ENCODE data around the gene SPNS1.

SPNS1 gene

GRCh38 chr16:28982418-28982817 lies 7.8 kb downstream of the SPNS1 start:
- Histone ChIP-seq H3K27me3 (ENCODE audit: low read depth, low read length) (no peaks in the 10 kb centered on the region), H3K4me2 (ENCODE audit: low read length) (no peak overlapping the region), H3K9me3 (ENCODE audit: insufficient read depth, low read length) (no peaks in the 10 kb centered on the region), H3K36me3 (replicated peaks; ENCODE audit: low read depth, low read length) (peaks cover 19% of the 10 kb centered on the region), H4K20me1 (ENCODE audit: insufficient read depth, low read length) (no peaks in the 10 kb centered on the region), H3K27ac (ENCODE audit: low read length) (no peak overlapping the region), H2AFZ (ENCODE audit: low read depth, low read length) (no peak overlapping the region), H3K4me1 (ENCODE audit: low read length) (no peaks in the 10 kb centered on the region), H3K79me2 (ENCODE audit: low read length) (no peaks in the 10 kb centered on the region), H3K9ac (ENCODE audit: low read length) (no peak overlapping the region), H3K4me3 (ENCODE audit: low read length) (no peak overlapping the region)
- no peak for TF ChIP-seq CTCF (IDR thresholded peaks at IDR 0.05; ENCODE audit: low read depth, low read length)
- TF ChIP-seq EZH2phosphoT487 (IDR thresholded peaks at IDR 0.05; ENCODE audit: low read depth): no peak

GRCh38 chr16:28982949-28983348 lies 8.4 kb downstream of the SPNS1 start:
- no peaks in the 10 kb centered on the region for H4K20me1 ChIP-seq (ENCODE audit: insufficient read depth, low read length)

GRCh38 chr16:28983644-28984043 lies 9.1 kb downstream of the SPNS1 start:
- no peaks in the 10 kb centered on the region for H3K27me3 ChIP-seq (ENCODE audit: low read depth, low read length)
- H3K79me2 ChIP-seq (ENCODE audit: low read length): no peaks in the 10 kb centered on the region
- H2AFZ ChIP-seq (ENCODE audit: low read depth, low read length): no peak overlapping the region
- H3K4me3 ChIP-seq (ENCODE audit: low read length): no peak overlapping the region
- H3K4me1 ChIP-seq (ENCODE audit: low read length): no peaks in the 10 kb centered on the region
- no peak overlapping the region for H3K4me2 ChIP-seq (ENCODE audit: low read length)
- no peaks in the 10 kb centered on the region for H4K20me1 ChIP-seq (ENCODE audit: insufficient read depth, low read length)
- no peak overlapping the region for H3K9ac ChIP-seq (ENCODE audit: low read length)
- H3K36me3 ChIP-seq (replicated peaks; ENCODE audit: low read depth, low read length): peaks cover 20% of the 10 kb centered on the region
- no peaks in the 10 kb centered on the region for H3K9me3 ChIP-seq (ENCODE audit: insufficient read depth, low read length)
- no peak overlapping the region for H3K27ac ChIP-seq (ENCODE audit: low read length)
- TF ChIP-seq EZH2phosphoT487 (IDR thresholded peaks at IDR 0.05; ENCODE audit: low read depth): no peak
- no peak for TF ChIP-seq CTCF (IDR thresholded peaks at IDR 0.05; ENCODE audit: low read depth, low read length)

More at GRCh38 chr16:28982949-28983348, 8.4 kb downstream of the SPNS1 start:
- Histone ChIP-seq H3K36me3 (replicated peaks; ENCODE audit: low read depth, low read length) (peaks cover 20% of the 10 kb centered on the region), H2AFZ (ENCODE audit: low read depth, low read length) (no peak overlapping the region), H3K79me2 (ENCODE audit: low read length) (no peaks in the 10 kb centered on the region), H3K9ac (ENCODE audit: low read length) (no peak overlapping the region), H3K27ac (ENCODE audit: low read length) (no peak overlapping the region), H3K9me3 (ENCODE audit: insufficient read depth, low read length) (no peaks in the 10 kb centered on the region), H3K27me3 (ENCODE audit: low read depth, low read length) (no peaks in the 10 kb centered on the region), H3K4me3 (ENCODE audit: low read length) (no peak overlapping the region), H3K4me1 (ENCODE audit: low read length) (no peaks in the 10 kb centered on the region), H3K4me2 (ENCODE audit: low read length) (no peak overlapping the region)
- TF ChIP-seq EZH2phosphoT487 (IDR thresholded peaks at IDR 0.05; ENCODE audit: low read depth): no peak
- TF ChIP-seq CTCF (IDR thresholded peaks at IDR 0.05; ENCODE audit: low read depth, low read length): no peak

GRCh38 chr16:28984091-28984490 lies 9.5 kb downstream of the SPNS1 start:
- Histone ChIP-seq H3K36me3 (replicated peaks; ENCODE audit: low read depth, low read length) (peaks cover 20% of the 10 kb centered on the region), H3K9me3 (ENCODE audit: insufficient read depth, low read length) (no peaks in the 10 kb centered on the region), H4K20me1 (ENCODE audit: insufficient read depth, low read length) (no peaks in the 10 kb centered on the region), H3K4me1 (ENCODE audit: low read length) (no peaks in the 10 kb centered on the region), H3K79me2 (ENCODE audit: low read length) (no peaks in the 10 kb centered on the region), H3K4me3 (ENCODE audit: low read length) (no peak overlapping the region), H3K27me3 (ENCODE audit: low read depth, low read length) (no peaks in the 10 kb centered on the region), H3K27ac (ENCODE audit: low read length) (no peak overlapping the region), H2AFZ (ENCODE audit: low read depth, low read length) (no peak overlapping the region), H3K4me2 (ENCODE audit: low read length) (no peak overlapping the region), H3K9ac (ENCODE audit: low read length) (no peak overlapping the region)
- TF ChIP-seq EZH2phosphoT487 (IDR thresholded peaks at IDR 0.05; ENCODE audit: low read depth) (no peak), CTCF (IDR thresholded peaks at IDR 0.05; ENCODE audit: low read depth, low read length) (no peak)
